Endodermal cell (in vitro differentiated cells): ENCODE measurements around the gene RILPL2. TPM values are rescaled to one million over a fixed set of nuclear protein-coding genes. Genes with fewer than 3 reads are reported as not detected.
"Not testable (repeated sequence)": the region's sequence is repeated elsewhere in the genome, so short reads cannot be mapped to it uniquely, and the experiment has no call there.

Source experiments
- DNase-seq: peaks from one replicate; pipeline ENCODE4 v3.0.0-alpha.2; 2017
- H3K27ac ChIP-seq: 2 replicates; pipeline ENCODE4 v1.5.1; 2013; ENCODE audit warnings: mild to moderate bottlenecking, low read depth, low read length, moderate library complexity
- H3K27me3 ChIP-seq: 2 replicates; pipeline ENCODE4 v1.6.1; 2013; ENCODE audit warnings: mild to moderate bottlenecking, low read length, moderate library complexity; ENCODE audit not compliant: insufficient read depth, control insufficient read depth, poor library complexity, severe bottlenecking
- H3K36me3 ChIP-seq: 2 replicates; pipeline ENCODE4 v1.7.0; 2013; ENCODE audit warnings: mild to moderate bottlenecking, low read length, moderate library complexity; ENCODE audit not compliant: control insufficient read depth, insufficient read depth
- H3K4me1 ChIP-seq: one replicate; pipeline ENCODE4 v1.7.0; 2013; ENCODE audit warnings: low read length; ENCODE audit not compliant: control insufficient read depth, insufficient read depth
- H3K4me3 ChIP-seq: 2 replicates; pipeline ENCODE4 v1.5.1; 2013; ENCODE audit warnings: mild to moderate bottlenecking, low read length, moderate library complexity
- H3K9ac ChIP-seq: 2 replicates; pipeline ENCODE4 v1.6.1; 2013; ENCODE audit warnings: mild to moderate bottlenecking, low read length, moderate library complexity; ENCODE audit not compliant: poor library complexity, severe bottlenecking; ENCODE audit errors: extremely low read depth
- H3K9me3 ChIP-seq: 2 replicates; pipeline ENCODE4 v1.6.1; 2013; ENCODE audit warnings: mild to moderate bottlenecking, low read length, moderate library complexity; ENCODE audit not compliant: control insufficient read depth
- H3K27ac Mint-ChIP-seq: 2 replicates; pipeline ENCODE4 v1.8.0; 2020; ENCODE audit warnings: mixed read lengths
- H3K27me3 Mint-ChIP-seq: 2 replicates; pipeline ENCODE4 v1.8.0; 2021; ENCODE audit warnings: mild to moderate bottlenecking, mixed read lengths; ENCODE audit not compliant: insufficient read depth
- H3K36me3 Mint-ChIP-seq: 2 replicates; pipeline ENCODE4 v1.8.0; 2020; ENCODE audit warnings: low read depth, mixed read lengths
- H3K4me1 Mint-ChIP-seq: 2 replicates; pipeline ENCODE4 v1.8.0; 2020; ENCODE audit warnings: mixed read lengths
- H3K4me3 Mint-ChIP-seq: 2 replicates; pipeline ENCODE4 v1.8.0; 2020; ENCODE audit warnings: mild to moderate bottlenecking, moderate library complexity, mixed read lengths
- H3K9me3 Mint-ChIP-seq: 2 replicates; pipeline ENCODE4 v1.8.0; 2020; ENCODE audit warnings: mild to moderate bottlenecking, mixed read lengths
- CTCF ChIP-seq: fragments of 200-600 bp; sonication (generic); conservative IDR thresholded peaks from 2 replicates; pipeline ENCODE4 v1.5.0; 2021; ENCODE audit warnings: antibody characterized with exemption, mild to moderate bottlenecking
- WGBS, 2 experiments: methylation state at CpG; one replicate each; pipeline versions ENCODE4 v1.1.5 to v1.1.7; 2013; ENCODE audit warnings: missing lambda C conversion rate in 2 of 2, mixed read lengths in 1 of 2; ENCODE audit not compliant: insufficient coverage in 1 of 2, insufficient read length in 1 of 2; 5-methylcytosine and 5-hydroxymethylcytosine counted together
- total RNA-seq, 2 donors: library from RNA; stranded (reverse); fragmentation: NEBNext Ultra II Directional in 1 of 2; extraction: Animal tissue kit (Norgen Biotek cat#: 25700) in 1 of 2; gene quantifications; 2 replicates in 1 of 2; 3 replicates in 1 of 2; pipeline ENCODE4 v1.2.1, GENCODE V29; 2021

Gene RILPL2
- total RNA-seq, 2 donors from 2014 or later, result 2.6 TPM

- Mint-ChIP-seq H3K4me1 (no peaks in the 10 kb centered on the region), H3K9me3 (no peaks in the 10 kb centered on the region), H3K36me3 (no peaks in the 10 kb centered on the region), H3K4me3 (no peak overlapping the region), H3K27ac (no peak overlapping the region), H3K27me3 (no peaks in the 10 kb centered on the region)
- H3K4me3 ChIP-seq, result no peak overlapping the region
- H3K9ac ChIP-seq, result no peak overlapping the region
- WGBS, 2 experiments, result 97% methylated on average over 2 of the region's 3 CpGs; no CpG with 5 or more reads in 1 of the 2 experiments
- no peak for DNase-seq
- no peaks in the 10 kb centered on the region for H3K9me3 ChIP-seq
- no peak overlapping the region for H3K27ac ChIP-seq
- no peaks in the 10 kb centered on the region for H3K27me3 ChIP-seq
- TF ChIP-seq CTCF, result no peak
- no peaks in the 10 kb centered on the region for H3K4me1 ChIP-seq
- H3K36me3 ChIP-seq, result no peaks in the 10 kb centered on the region
Observed at GRCh38 chr12:123453165-123453564, 16.7 kb upstream of the RILPL2 start.

GRCh38 chr12:123452276-123452550 lies 15.7 kb upstream of the RILPL2 start:
- not testable (repeated sequence) for H3K27me3 ChIP-seq, H3K36me3 ChIP-seq, H3K4me3 Mint-ChIP-seq, H3K4me1 Mint-ChIP-seq, DNase-seq, H3K4me3 ChIP-seq, H3K9ac ChIP-seq, H3K4me1 ChIP-seq, H3K27ac Mint-ChIP-seq, H3K9me3 ChIP-seq, H3K27ac ChIP-seq, H3K36me3 Mint-ChIP-seq, H3K27me3 Mint-ChIP-seq, H3K9me3 Mint-ChIP-seq
- WGBS, 2 experiments, result 0% methylated on average over 1 of the region's 1 CpG

- 96 to 98% methylated on average over 4 to 9 of the region's 9 CpGs for WGBS, 2 experiments
- Histone ChIP-seq H3K36me3 (no peaks in the 10 kb centered on the region), H3K9ac (no peak overlapping the region), H3K9me3 (no peaks in the 10 kb centered on the region), H3K4me3 (no peak overlapping the region), H3K27me3 (no peaks in the 10 kb centered on the region), H3K27ac (no peak overlapping the region), H3K4me1 (no peaks in the 10 kb centered on the region)
- Mint-ChIP-seq H3K27me3 (no peaks in the 10 kb centered on the region), H3K36me3 (no peaks in the 10 kb centered on the region), H3K4me1 (peaks cover 7% of the 10 kb centered on the region), H3K4me3 (no peak overlapping the region), H3K9me3 (no peaks in the 10 kb centered on the region), H3K27ac (no peak overlapping the region)
- DNase-seq, result no peak
- no peak for TF ChIP-seq CTCF
Observed at GRCh38 chr12:123450636-123451035, 14.2 kb upstream of the RILPL2 start.

- no peak overlapping the region for H3K9ac ChIP-seq
- H3K4me3 ChIP-seq, result no peak overlapping the region
- no peak for DNase-seq
- no peak overlapping the region for H3K27ac ChIP-seq
- H3K27me3 ChIP-seq, result no peaks in the 10 kb centered on the region
- H3K9me3 Mint-ChIP-seq, result no peaks in the 10 kb centered on the region
- H3K4me3 Mint-ChIP-seq, result no peak overlapping the region
- H3K27me3 Mint-ChIP-seq, result no peaks in the 10 kb centered on the region
- H3K27ac Mint-ChIP-seq, result no peak overlapping the region
- H3K4me1 ChIP-seq, result no peaks in the 10 kb centered on the region
- H3K4me1 Mint-ChIP-seq, result peaks cover 7% of the 10 kb centered on the region
- 88 to 96% methylated on average over 3 to 4 of the region's 4 CpGs for WGBS, 2 experiments
- TF ChIP-seq CTCF, result no peak
- no peaks in the 10 kb centered on the region for H3K36me3 ChIP-seq
- no peaks in the 10 kb centered on the region for H3K36me3 Mint-ChIP-seq
- H3K9me3 ChIP-seq, result no peaks in the 10 kb centered on the region
Observed at GRCh38 chr12:123449856-123450255, 13.4 kb upstream of the RILPL2 start.
